ENCODE data around the gene KRTAP2-4. TPM values are rescaled to one million over a fixed set of nuclear protein-coding genes. Genes with fewer than 3 reads are reported as not detected.
"Not testable (repeated sequence)": the region's sequence is repeated elsewhere in the genome, so short reads cannot be mapped to it uniquely, and the experiment has no call there.

KRTAP2-4 gene
- total and polyA plus RNA-seq, 2 of the 13 experiments (the other 11 are each of a cell fraction or from before 2014, with no cell fraction given): not detected

GRCh38 chr17:41059276-41060051, 6.2 kb downstream of the KRTAP2-4 start (continued):
- peak; percentile 75; the same call in 1 of the 2 replicates for TF ChIP-seq SIX1 (CRISPR knock-in tag; IDR thresholded peaks at IDR 0.05; ENCODE audit: borderline replicate concordance)
- peak in 1 of 2 experiments; percentile 28; a peak in 1 of 4 replicates for TF ChIP-seq MAFK (conservative IDR thresholded peaks at IDR 0.05 in 1 of 2, IDR thresholded peaks at IDR 0.05 in 1 of 2; ENCODE audit: low read length in 2 of 2)
- TF ChIP-seq ZNF280D (CRISPR knock-in tag; IDR thresholded peaks at IDR 0.05): 0 out of 2 replicates have a peak, but pooled peaks have one; percentile 40
- peak; percentile 62 for TF ChIP-seq NR2F6 (IDR thresholded peaks at IDR 0.05)
- peak; percentile 50; the same call in 1 of the 2 replicates for TF ChIP-seq NR2F6 (CRISPR knock-in tag; IDR thresholded peaks at IDR 0.05)
- peak; percentile 78 to 97 for TF ChIP-seq EP300 (IDR thresholded peaks at IDR 0.05; ENCODE audit: low read depth in 2 of 2, low read length in 2 of 2)
- TF ChIP-seq EP300 (CRISPR knock-in tag; IDR thresholded peaks at IDR 0.05; ENCODE audit: borderline replicate concordance): peak; percentile 86
- peak; percentile 98 for TF ChIP-seq TEAD3 (CRISPR knock-in tag; optimal IDR thresholded peaks at IDR 0.05; ENCODE audit: borderline replicate concordance)
- peak; percentile 94 for TF ChIP-seq PPARG (CRISPR knock-in tag; conservative IDR thresholded peaks at IDR 0.05)
- peak; percentile 5; the same call in 1 of the 2 replicates for TF ChIP-seq ZNF205 (CRISPR knock-in tag; IDR thresholded peaks at IDR 0.05)
- TF ChIP-seq HMGXB3 (CRISPR knock-in tag; IDR thresholded peaks at IDR 0.05; ENCODE audit: borderline replicate concordance): 0 out of 2 replicates have a peak, but pooled peaks have one; percentile 41
- 0 out of 2 replicates have a peak, but pooled peaks have one; percentile 22 for TF ChIP-seq THRA (CRISPR knock-in tag; IDR thresholded peaks at IDR 0.05; ENCODE audit: borderline replicate concordance)
- TF ChIP-seq TBX3 (IDR thresholded peaks at IDR 0.05; ENCODE audit: borderline replicate concordance): peak; percentile 56; the same call in 1 of the 2 replicates
- not testable (repeated sequence) for TF ChIP-seq HNF1A (IDR thresholded peaks at IDR 0.05; ENCODE audit: low read depth)
- TF ChIP-seq HNF1A (CRISPR knock-in tag; IDR thresholded peaks at IDR 0.05; ENCODE audit: borderline replicate concordance): peak; percentile 36; the same call in 1 of the 2 replicates

All from HepG2 (cell line).